BJ (cell line): ENCODE measurements around the gene SH2D2A. TPM values are rescaled to one million over a fixed set of nuclear protein-coding genes. Genes with fewer than 3 reads are reported as not detected.

ENCODE experiments used
- CTCF ChIA-PET: fragments of 350-600 bp; formaldehyde crosslinking; extraction: SDS; loops from one replicate; lab custom pipeline; 2021; ENCODE audit warnings: antibody characterized with exemption, inconsistent platforms; lab: Yijun Ruan, JAX
- POLR2A ChIA-PET: fragments of 300-600 bp; sonication (Branson Sonifier 250); formaldehyde crosslinking; extraction: SDS; loops from one replicate; lab custom pipeline; 2021; ENCODE audit warnings: antibody characterized with exemption; lab: Charles Lee
- DNase-seq: peaks from one replicate; pipeline ENCODE4 v3.0.0-alpha.2; 2011; ENCODE audit warnings: low read depth
- H3K27me3 ChIP-seq: 2 replicates; pipeline ENCODE4 v1.6.0; 2011; ENCODE audit warnings: low read length; ENCODE audit not compliant: control insufficient read depth, insufficient read depth
- H3K36me3 ChIP-seq: 2 replicates; pipeline ENCODE4 v1.5.1; 2011; ENCODE audit warnings: low read length; ENCODE audit not compliant: control insufficient read depth, insufficient read depth
- H3K4me3 ChIP-seq: 2 replicates; pipeline ENCODE4 v1.5.1; 2011; ENCODE audit warnings: low read depth, mild to moderate bottlenecking, control low read depth, low read length
- polyA plus RNA-seq: library from polyadenylated mRNA; depleted of rRNA; stranded (reverse); fragments of >200 nt; gene quantifications from 2 replicates; pipeline ENCODE4 v1.2.3, GENCODE V29; 2011
- TF ChIP-seq, protein P1 (sequence below): IDR thresholded peaks from 2 replicates; pipeline ENCODE4 v1.5.1; 2011; ENCODE audit warnings: low read depth, mild to moderate bottlenecking, control low read depth, inconsistent platforms, low read length, moderate library complexity; ENCODE audit not compliant: insufficient read depth

SH2D2A gene
- polyA plus RNA-seq, 1 experiment = 0.17 TPM

- TF ChIP-seq, protein P1, sequence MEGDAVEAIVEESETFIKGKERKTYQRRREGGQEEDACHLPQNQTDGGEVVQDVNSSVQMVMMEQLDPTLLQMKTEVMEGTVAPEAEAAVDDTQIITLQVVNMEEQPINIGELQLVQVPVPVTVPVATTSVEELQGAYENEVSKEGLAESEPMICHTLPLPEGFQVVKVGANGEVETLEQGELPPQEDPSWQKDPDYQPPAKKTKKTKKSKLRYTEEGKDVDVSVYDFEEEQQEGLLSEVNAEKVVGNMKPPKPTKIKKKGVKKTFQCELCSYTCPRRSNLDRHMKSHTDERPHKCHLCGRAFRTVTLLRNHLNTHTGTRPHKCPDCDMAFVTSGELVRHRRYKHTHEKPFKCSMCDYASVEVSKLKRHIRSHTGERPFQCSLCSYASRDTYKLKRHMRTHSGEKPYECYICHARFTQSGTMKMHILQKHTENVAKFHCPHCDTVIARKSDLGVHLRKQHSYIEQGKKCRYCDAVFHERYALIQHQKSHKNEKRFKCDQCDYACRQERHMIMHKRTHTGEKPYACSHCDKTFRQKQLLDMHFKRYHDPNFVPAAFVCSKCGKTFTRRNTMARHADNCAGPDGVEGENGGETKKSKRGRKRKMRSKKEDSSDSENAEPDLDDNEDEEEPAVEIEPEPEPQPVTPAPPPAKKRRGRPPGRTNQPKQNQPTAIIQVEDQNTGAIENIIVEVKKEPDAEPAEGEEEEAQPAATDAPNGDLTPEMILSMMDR = no peak
- ChIA-PET POLR2A (interaction anchor here (0.5 kb wide), 1 partner anchor 122 kb away, joined by 7 read pairs; no protein-coding TSS in a partner anchor), CTCF (interaction anchor here (0.8 to 6.8 kb wide), 6 partner anchors 8 to 53 kb away, joined by 3 to 174 read pairs (median 22); partner anchors contain the start of genes INSRR and NTRK1)
- H3K4me3 ChIP-seq = no peak overlapping the region
- no peak for DNase-seq
- H3K27me3 ChIP-seq = peaks cover 34% of the 10 kb centered on the region
- H3K36me3 ChIP-seq = no peaks in the 10 kb centered on the region
Observed at GRCh38 chr1:156841295-156841855, 24.7 kb upstream of the SH2D2A start.

DNA sequence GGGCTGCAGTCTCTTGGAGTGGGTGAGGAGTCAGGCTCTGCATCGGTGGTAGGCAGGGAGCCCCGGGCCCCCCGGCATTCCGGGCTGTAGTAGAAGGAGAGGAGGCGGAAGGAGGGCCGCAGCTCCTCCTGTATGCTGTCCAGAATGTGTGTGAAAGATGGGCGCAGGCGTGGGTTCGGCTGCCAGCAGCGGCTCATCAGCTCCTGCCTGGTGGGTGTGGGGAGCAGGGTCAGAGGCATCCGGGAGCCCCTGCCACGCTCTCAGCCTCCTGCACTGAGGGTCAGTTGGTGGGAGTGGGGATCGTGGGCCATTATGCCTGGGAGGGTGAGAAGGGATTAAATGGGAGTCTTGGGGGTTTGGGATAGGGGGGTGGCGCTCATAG lies 24.2 kb upstream of the SH2D2A start:
- H3K4me3 ChIP-seq = no peak overlapping the region
- no peaks in the 10 kb centered on the region for H3K36me3 ChIP-seq
- TF ChIP-seq, protein P1 = no peak
- no peak for DNase-seq
- CTCF ChIA-PET = interaction anchor here (0.8 to 6.8 kb wide), 7 partner anchors 9 to 54 kb away, joined by 3 to 174 read pairs (median 39); partner anchors contain the start of genes INSRR and NTRK1
- POLR2A ChIA-PET = interaction anchor here (0.5 kb wide), 1 partner anchor 121 kb away, joined by 7 read pairs; no protein-coding TSS in a partner anchor
- H3K27me3 ChIP-seq = peaks cover 34% of the 10 kb centered on the region

GRCh38 chr1:156840186-156840897 lies 23.7 kb upstream of the SH2D2A start:
- CTCF ChIA-PET = interaction anchor here (1.4 to 6.8 kb wide), 7 partner anchors 9 to 87 kb away, joined by 4 to 174 read pairs (median 39); partner anchors contain the start of genes INSRR and NTRK1
- TF ChIP-seq, protein P1 = no peak
- POLR2A ChIA-PET = no interaction called here
- no peak for DNase-seq
- H3K27me3 ChIP-seq = peaks cover 33% of the 10 kb centered on the region
- H3K4me3 ChIP-seq = no peak overlapping the region
- no peaks in the 10 kb centered on the region for H3K36me3 ChIP-seq

- peaks cover 31% of the 10 kb centered on the region for H3K27me3 ChIP-seq
- ChIA-PET CTCF (interaction anchor here (0.6 to 6.8 kb wide), 28 partner anchors 9 to 150 kb away, joined by 3 to 174 read pairs (median 5); partner anchors contain the start of genes INSRR, LRRC71, MRPL24 and NTRK1), POLR2A (no interaction called here)
- no peak for DNase-seq
- H3K36me3 ChIP-seq = no peaks in the 10 kb centered on the region
- TF ChIP-seq, protein P1 = no peak
- no peak overlapping the region for H3K4me3 ChIP-seq
Observed at GRCh38 chr1:156839426-156840109, 22.9 kb upstream of the SH2D2A start.
